Activated naive CD4-positive, alpha-beta T cell treated with anti-CD3 and anti-CD28 coated beads, Interleukin-2, amount 50 U/mL, for 72 hours (primary cell): ENCODE measurements around the gene NDUFC1. TPM values are rescaled to one million over a fixed set of nuclear protein-coding genes. Genes with fewer than 3 reads are reported as not detected.
A peak's percentile ranks its signal among the peaks of the same experiment; 100 is the strongest.
"Not testable (repeated sequence)": the region's sequence is repeated elsewhere in the genome, so short reads cannot be mapped to it uniquely, and the experiment has no call there.

ENCODE experiments used
- ATAC-seq, 2 donors: fragments of 150-1000 bp; cut with Tn5 transposase; 2 replicates each; pipeline ENCODE4 v1.10.0; 2021; ENCODE audit warnings: mild to moderate bottlenecking in 2 of 2, moderate library complexity in 2 of 2
- DNase-seq, 2 donors: peaks; one replicate each; pipeline ENCODE4 v3.0.0; 2021 to 2022; ENCODE audit warnings: low spot score in 2 of 2
- H3K27ac Mint-ChIP-seq, 2 donors: one replicate each; pipeline ENCODE4 v1.8.0; 2022; ENCODE audit warnings: mild to moderate bottlenecking in 2 of 2, mixed read lengths in 2 of 2
- H3K36me3 Mint-ChIP-seq, 2 donors: one replicate each; pipeline ENCODE4 v1.8.0; 2022; ENCODE audit warnings: mixed read lengths in 2 of 2
- H3K9me3 Mint-ChIP-seq, 2 donors: one replicate each; pipeline ENCODE4 v1.8.0; 2022; ENCODE audit warnings: mixed read lengths in 2 of 2
- total RNA-seq, 2 donors: library from RNA; stranded (reverse); gene quantifications; one replicate each; pipeline ENCODE4 v1.2.3, GENCODE V29; 2022

Gene NDUFC1
- total RNA-seq, 2 donors from 2014 or later: 29.8 to 47.5 TPM

DNA sequence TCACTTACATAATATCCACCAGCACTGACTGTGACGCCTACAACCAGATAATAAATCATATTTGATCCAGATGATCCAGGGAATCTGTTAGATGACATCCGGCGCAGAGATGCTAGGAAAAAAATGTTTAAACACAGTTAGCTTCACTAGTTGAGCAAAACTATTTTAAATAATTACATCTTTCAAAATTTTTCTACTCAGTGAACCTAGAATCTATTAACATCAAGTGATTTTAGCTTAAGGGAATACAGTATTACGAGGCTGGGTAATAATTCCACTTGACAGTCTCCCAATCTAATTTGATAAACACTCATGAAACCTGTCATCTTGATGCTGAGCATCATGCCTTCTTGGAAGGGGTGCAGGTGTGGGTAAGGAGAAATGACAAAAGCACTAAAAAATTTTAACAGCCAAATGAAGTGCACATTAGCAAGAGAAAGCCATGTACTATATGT is 27.0 kb downstream of the NDUFC1 start:
- no peak for DNase-seq
- ATAC-seq: no peak
- no peak overlapping the region for H3K27ac Mint-ChIP-seq
- H3K36me3 Mint-ChIP-seq: peaks cover 11 to 12% of the 10 kb centered on the region in 2 donors
- no peaks in the 10 kb centered on the region for H3K9me3 Mint-ChIP-seq

DNA sequence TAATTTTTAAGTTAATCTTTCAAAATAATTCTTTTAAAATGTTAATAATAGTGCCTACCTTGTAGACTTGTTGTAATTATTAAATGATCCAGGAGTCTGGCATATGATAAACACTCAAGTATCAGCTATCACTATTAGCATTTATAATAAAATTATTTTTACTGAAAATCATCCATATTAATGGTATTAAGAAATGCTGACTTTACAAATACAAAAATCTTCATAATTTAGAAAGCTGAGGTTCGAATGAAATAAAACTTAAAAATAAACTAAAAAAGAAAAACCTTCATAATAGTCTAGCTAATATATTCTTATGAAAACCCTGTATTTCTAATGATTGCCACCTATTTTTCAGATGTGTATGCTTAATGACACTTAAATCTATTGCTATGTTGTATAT is 27.5 kb downstream of the NDUFC1 start:
- ATAC-seq: no peak

DNA sequence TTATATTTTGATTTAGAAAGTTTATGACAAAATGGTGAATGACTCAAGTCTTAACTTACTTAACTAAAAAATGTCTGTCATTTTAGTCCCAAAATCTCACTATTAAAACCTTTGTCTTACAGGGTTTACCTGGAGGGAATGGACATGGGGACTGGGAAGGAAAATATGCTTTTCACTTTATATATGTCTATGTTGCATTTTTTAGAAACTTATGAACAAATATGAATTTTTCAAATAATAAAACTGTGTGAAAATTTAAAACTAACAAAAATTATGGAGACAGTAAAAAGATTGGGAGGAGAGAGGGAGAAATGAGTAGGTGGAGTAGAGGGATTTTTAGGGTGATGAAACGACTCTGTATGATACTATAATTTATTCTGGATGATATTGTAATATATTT is 28.4 kb downstream of the NDUFC1 start:
- no peak for DNase-seq
- Mint-ChIP-seq H3K27ac (no peak overlapping the region), H3K9me3 (no peaks in the 10 kb centered on the region), H3K36me3 (peaks cover 0 to 2% of the 10 kb centered on the region in 2 donors)
- ATAC-seq: no peak

More for the DNA sequence above, 27.5 kb downstream of the NDUFC1 start:
- DNase-seq: no peak
- peaks cover 7 to 11% of the 10 kb centered on the region in 2 donors for H3K36me3 Mint-ChIP-seq
- no peaks in the 10 kb centered on the region for H3K9me3 Mint-ChIP-seq
- H3K27ac Mint-ChIP-seq: no peak overlapping the region

DNA sequence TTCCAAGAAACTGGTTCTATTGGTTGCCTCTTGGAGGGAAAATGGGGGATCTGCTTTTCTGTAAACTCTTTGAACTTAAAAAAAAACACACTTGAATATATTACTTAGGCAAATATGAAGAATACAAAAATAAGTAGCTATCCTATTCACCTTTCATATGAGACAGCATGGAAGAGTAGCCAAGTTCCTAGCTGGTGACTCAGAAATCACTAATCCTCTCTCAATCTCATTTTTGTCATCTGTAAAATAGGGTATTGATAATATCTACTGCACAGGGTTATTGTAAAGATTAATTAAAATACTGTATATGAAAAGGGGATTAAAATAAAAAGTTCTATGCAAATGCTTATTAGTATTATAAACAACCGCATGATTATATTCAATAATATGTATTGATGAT is 35.0 kb downstream of the NDUFC1 start:
- Mint-ChIP-seq H3K9me3 (no peaks in the 10 kb centered on the region), H3K27ac (peak overlapping the region in 1 of 2 donors; percentile 62), H3K36me3 (no peaks in the 10 kb centered on the region)
- DNase-seq (no peak), ATAC-seq (no peak)

DNA sequence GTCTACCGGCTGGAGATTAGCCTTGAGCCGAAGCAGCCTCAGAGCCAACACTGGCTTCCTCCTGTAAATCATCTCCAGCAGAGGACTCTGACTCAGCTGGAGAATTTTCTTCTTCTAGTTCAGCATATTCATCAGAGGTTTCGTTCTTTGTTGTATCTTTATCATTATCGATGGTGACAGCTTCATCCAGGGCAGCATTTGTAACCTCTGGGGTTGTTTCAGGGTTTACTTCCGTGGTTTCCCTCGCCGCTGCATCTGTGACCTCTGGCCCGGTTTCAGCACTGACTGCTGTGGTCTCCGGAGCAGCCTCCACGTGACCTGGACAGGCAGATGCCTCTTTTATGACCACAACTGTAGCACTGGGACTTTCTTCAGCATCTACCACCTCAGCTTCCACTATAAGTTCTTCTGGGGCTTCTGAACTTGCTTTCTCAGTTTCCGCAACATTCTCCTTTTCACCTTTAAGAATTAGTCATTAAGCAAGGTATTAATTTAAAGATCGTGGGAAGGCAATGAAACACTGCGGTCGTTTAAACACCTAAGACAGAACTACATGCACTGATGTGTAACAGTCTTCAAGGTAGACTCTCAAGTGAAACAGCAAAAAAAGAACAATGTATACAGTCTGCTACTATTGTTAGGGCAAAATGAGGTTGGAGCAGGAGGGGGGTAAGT is 35.6 kb downstream of the NDUFC1 start:
- no peaks in the 10 kb centered on the region for H3K9me3 Mint-ChIP-seq
- ATAC-seq: peak; percentile 94 to 97
- H3K27ac Mint-ChIP-seq: peak overlapping the region; percentile 4 to 62
- peak; percentile 80 to 92 for DNase-seq
- no peaks in the 10 kb centered on the region for H3K36me3 Mint-ChIP-seq

DNA sequence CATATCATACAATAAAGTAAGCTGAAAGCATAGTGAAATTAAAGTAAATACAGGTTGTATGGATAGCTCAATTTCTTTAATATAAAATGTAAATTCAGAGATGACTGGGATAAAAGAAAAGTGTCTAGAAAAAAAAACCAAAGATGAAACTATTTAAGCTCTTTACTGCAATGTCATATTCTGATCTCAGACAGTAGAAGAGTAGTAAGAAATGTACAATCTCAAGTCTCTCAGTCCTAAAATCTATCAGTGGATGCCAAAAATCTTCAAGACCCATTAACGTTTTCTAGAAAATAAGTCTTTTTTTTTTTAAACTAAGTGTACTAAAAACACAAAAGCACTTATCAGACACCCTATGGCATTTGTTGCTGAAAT is 36.1 kb downstream of the NDUFC1 start:
- Mint-ChIP-seq H3K27ac (peak overlapping the region in 1 of 2 donors; percentile 62), H3K9me3 (no peaks in the 10 kb centered on the region), H3K36me3 (no peaks in the 10 kb centered on the region)
- ATAC-seq (peak in 1 of 2 donors; percentile 4), DNase-seq (no peak)

DNA sequence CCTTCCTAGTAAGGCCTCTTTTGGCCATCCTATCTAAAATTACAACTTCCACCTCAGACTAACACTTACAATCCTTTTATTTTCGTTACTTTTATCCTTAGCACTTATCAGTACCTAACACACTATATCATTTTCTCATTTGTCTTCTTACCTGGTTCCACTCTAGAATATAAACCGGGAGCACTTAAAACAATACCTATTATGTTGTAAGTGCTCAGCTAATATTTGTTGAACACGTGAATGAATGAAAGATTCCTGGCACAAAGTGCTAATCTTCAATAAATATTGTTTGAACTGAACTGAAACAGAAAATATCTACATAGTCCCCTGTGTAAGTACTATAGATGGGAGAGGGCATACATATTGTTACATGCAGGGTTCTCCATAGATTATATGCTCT is 36.6 kb downstream of the NDUFC1 start:
- H3K36me3 Mint-ChIP-seq: no peaks in the 10 kb centered on the region
- no peaks in the 10 kb centered on the region for H3K9me3 Mint-ChIP-seq
- ATAC-seq (no peak), DNase-seq (no peak)
- no peak overlapping the region for H3K27ac Mint-ChIP-seq

DNA sequence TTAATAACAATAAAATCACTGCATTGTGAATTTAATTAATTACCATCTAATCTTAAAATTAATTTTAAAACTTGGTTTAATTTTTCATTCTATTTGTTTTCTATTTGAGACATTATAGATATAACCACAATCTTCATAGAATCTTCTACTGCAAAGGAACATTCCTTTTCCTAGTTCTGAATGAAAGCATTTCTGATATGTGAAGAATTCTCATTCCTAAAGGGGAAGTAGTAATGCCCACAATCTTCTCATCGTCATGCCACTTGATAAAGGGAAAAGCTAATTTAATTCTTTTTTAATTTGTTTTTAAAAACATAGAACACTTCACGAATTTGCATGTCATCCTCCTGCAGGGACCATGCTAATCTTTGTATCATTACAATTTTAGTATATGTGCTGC is 45.9 kb downstream of the NDUFC1 start:
- ATAC-seq (no peak), DNase-seq (no peak)
- Mint-ChIP-seq H3K36me3 (no peaks in the 10 kb centered on the region), H3K9me3 (no peaks in the 10 kb centered on the region), H3K27ac (no peak overlapping the region)

DNA sequence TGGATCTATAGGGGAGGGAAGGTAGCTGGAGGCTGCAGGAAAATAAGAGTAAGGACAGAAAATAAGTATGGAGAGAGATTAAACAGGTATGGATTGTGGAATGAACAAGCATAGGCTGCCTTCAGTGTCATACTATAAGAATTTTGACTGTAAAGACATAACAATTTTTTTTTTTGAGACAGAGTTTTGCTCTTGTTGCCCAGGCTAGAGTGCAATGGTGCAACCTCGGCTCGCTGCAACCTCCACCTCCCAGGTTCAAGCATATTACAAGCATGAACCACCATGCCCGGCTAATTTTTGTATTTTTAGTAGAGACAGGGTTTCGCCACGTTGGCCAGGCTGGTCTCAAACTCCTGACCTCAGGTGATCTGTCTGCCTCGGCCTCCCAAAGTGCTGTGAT is 46.7 kb downstream of the NDUFC1 start:
- ATAC-seq, DNase-seq, H3K9me3 Mint-ChIP-seq: not testable (repeated sequence)

DNA sequence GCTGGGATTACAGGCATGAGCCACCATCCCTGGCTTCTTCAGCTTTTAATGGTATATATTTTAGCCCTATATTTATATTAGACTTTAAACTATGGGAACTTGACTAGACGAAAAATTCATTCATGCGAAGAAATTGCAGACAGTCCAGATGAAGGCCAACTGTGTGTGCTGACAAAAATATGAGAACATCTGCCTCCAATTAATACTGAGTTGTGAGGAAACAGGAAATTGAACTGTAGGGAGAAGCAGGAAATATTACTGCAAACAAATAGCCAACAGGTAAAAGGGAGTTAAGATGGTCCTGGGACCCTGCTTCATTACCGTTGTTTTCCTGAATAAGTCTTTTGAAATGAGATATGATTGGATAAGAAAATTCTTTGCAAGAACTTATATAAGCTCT is 48.6 kb downstream of the NDUFC1 start:
- Mint-ChIP-seq H3K36me3 (no peaks in the 10 kb centered on the region), H3K27ac (no peak overlapping the region), H3K9me3 (no peaks in the 10 kb centered on the region)
- no peak for DNase-seq
- no peak for ATAC-seq

More for the DNA sequence above, 46.7 kb downstream of the NDUFC1 start:
- not testable (repeated sequence) for H3K36me3 Mint-ChIP-seq, H3K27ac Mint-ChIP-seq

DNA sequence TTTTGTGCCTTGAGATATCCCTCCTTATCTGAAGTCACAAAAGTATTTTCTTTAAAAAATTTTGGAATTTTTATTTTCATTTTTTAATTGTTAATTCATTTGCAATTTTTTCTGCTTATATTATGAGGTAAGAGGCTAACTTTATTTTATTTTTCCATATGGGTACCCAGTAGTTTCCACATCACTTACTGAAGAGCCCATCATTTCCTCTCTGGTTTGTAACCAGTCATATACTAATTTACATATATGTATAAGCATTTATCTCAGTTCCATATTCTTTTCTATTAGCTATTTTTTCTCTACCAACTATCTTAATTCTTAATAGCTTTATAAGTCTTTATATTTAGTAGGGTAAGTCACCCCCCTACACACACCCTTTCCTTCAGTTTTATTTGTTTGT is 49.2 kb downstream of the NDUFC1 start:
- no peak overlapping the region for H3K27ac Mint-ChIP-seq
- DNase-seq: no peak
- H3K36me3 Mint-ChIP-seq: no peaks in the 10 kb centered on the region
- no peak for ATAC-seq
- no peaks in the 10 kb centered on the region for H3K9me3 Mint-ChIP-seq

DNA sequence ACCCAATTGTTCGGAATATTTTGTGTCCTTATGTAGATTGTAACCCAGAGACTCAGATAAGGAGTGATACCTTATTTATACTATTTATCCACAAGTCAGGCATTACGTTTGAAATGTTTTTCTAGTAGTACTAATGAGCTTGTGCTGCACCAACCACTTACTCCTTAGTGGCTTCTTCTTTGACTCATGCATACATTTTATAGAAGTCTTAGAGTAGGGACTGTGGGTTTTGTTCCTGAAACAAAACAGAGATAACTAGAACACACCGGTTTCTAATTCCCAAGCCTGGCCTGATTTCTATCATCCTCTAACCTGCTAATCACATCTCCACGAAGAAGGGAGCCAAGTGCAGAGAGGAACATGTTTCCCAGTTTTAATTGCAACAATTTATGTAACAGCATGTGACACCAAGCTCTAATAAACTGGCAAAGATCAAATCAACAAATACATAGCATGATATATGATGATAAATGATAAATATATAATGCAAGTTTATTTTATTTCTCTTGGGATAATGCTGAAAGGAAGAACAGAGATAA is 54.5 kb downstream of the NDUFC1 start:
- DNase-seq: no peak
- no peaks in the 10 kb centered on the region for H3K9me3 Mint-ChIP-seq
- no peak for ATAC-seq
- H3K27ac Mint-ChIP-seq: no peak overlapping the region
- H3K36me3 Mint-ChIP-seq: no peaks in the 10 kb centered on the region

DNA sequence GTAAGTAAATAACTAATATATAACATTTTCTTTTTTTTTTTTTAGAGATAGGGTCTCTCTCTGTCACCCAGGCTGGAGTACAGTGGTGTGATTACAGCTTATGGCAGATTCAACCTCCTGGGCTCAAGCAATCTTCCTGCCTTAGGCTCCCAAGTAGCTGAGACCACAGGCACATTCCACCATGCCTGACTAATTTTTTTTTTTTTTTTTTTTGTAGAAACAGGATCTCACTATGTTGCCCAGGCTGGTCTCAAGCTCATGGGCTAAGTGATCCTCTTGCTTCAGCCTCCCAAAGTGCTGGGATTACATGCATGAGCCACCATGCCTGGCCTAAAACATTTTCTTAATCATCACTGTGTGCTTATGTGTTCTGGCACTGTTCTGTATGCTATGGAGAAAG is 55.0 kb downstream of the NDUFC1 start:
- no peak overlapping the region for H3K27ac Mint-ChIP-seq
- no peaks in the 10 kb centered on the region for H3K9me3 Mint-ChIP-seq
- H3K36me3 Mint-ChIP-seq: no peaks in the 10 kb centered on the region
- ATAC-seq: no peak
- no peak for DNase-seq

DNA sequence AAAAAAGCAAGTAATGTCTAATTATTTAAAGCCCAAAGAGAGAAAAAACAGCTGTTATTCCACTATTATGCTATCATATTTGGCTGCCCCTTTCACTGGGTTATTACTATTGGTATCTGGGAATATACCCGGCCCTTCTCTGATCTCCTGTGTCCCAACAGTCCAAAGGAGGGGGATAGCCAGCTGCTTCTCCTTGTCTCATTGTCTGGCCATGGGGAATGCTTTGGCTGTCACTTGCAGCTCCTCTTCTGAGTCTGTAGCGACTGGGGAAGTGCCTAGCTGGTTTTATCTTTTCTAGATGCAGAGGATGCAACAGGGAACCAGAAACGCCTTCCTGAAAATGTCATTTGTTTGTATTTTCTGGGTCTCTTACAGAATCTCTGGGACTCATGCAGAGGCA is 56.1 kb downstream of the NDUFC1 start:
- H3K36me3 Mint-ChIP-seq: no peaks in the 10 kb centered on the region
- no peak for ATAC-seq
- no peak overlapping the region for H3K27ac Mint-ChIP-seq
- DNase-seq: no peak
- H3K9me3 Mint-ChIP-seq: no peaks in the 10 kb centered on the region

DNA sequence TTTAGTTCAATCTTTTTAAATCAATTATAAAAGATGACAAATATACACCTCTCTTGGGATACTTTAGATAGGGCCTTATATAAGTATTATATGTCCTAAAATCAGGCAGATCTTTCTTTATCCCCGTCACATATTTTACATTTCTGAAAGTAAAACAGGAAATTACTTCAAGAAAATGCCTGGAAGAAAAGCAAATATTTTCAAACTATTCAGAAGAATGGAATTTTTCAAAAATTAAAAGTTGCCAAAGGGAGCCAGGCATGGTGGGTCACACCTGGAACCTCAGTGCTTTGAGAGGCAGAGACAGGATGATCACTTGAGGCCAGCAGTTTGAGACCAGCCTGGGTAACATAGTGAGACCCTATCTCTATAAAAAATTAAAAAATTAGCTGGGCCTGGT is 56.7 kb downstream of the NDUFC1 start:
- Mint-ChIP-seq H3K36me3 (no peaks in the 10 kb centered on the region), H3K27ac (no peak overlapping the region), H3K9me3 (no peaks in the 10 kb centered on the region)
- DNase-seq: no peak
- ATAC-seq: no peak

DNA sequence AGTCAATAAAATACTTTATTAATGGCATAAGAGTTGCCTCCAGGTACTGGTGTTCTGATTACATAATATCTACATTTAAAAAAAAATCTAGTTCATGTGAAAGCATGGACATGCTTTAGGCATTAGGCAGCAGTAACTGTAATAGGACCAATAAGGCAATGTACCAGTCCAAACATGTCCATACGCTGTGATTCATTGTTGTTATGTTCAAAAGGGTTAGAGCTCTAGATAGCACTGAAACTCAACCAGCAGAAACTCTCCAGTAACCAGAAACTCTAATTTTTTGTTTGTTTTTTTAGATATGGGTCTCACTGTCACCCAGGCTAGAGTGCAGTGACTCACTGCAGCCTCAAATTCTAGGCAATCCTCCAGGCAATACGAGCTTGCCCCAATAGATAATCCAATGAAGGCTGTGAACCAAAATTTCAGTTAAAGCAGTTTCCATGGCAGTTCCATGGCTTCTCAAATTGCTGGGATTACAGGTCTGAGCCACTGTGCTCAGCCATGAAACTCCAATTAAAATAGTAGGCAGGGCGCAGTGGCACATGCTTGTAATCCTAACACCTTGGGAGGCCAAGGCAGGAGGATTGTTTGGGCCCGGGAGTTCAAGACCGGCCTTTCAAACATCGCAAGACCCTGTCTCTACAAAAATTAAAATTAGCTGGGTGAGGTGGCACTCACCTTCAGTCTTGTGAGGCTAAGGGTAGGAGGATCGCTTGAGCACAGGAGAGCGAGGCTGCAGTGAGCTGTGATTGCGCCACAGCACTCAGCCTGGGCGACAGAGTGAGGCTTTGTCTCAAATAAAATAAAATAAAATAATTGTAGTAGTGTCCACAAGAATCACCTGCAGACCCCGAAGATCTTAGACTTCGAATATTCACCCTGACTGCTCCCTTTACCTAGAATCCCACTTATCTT is 58.6 kb downstream of the NDUFC1 start:
- no peak overlapping the region for H3K27ac Mint-ChIP-seq
- H3K36me3 Mint-ChIP-seq: peaks cover 0 to 7% of the 10 kb centered on the region in 2 donors
- H3K9me3 Mint-ChIP-seq: peaks cover 0 to 8% of the 10 kb centered on the region in 2 donors
- DNase-seq (no peak), ATAC-seq (no peak)

DNA sequence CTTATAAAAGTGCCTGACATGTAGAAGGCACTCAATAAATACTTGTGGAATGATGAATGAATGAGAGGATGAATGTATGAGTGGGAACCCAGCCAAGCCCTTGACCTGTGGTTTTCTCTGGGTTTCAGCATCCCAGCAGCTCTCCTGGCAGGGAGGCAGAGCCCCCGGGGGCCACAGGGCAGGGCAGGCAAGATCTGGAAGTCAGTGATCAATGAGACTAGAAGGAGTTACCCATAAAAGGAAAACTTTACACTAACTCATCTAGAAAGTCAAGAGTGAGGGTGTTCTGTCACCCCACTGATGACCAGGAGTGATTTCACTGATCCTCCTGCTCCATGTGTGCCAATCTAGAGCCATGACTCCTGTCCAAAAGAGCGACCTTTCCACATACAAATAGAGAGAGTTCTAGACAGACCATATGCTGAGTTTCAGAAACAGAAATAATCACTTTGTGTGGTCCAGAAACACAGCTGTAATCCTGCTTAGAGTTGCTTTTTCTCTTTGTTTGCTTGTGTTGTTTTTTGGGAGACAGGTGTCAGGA is 59.7 kb downstream of the NDUFC1 start:
- no peak overlapping the region for H3K27ac Mint-ChIP-seq
- H3K36me3 Mint-ChIP-seq: peaks cover 0 to 8% of the 10 kb centered on the region in 2 donors
- DNase-seq (no peak), ATAC-seq (no peak)
- peaks cover 0 to 9% of the 10 kb centered on the region in 2 donors for H3K9me3 Mint-ChIP-seq
